HEK293T (cell line): ENCODE measurements around the gene PLCD1.

Source experiments
- CTCF ChIA-PET: fragments of 350-600 bp; formaldehyde crosslinking; extraction: SDS; loops from one replicate; lab custom pipeline; 2021; ENCODE audit warnings: antibody characterized with exemption, inconsistent platforms; lab: Yijun Ruan, JAX
- POLR2A ChIA-PET: fragments of 350-600 bp; formaldehyde crosslinking; extraction: SDS; loops from one replicate; lab custom pipeline; 2020; ENCODE audit warnings: antibody characterized with exemption, inconsistent platforms; lab: Yijun Ruan, JAX
- DNase-seq: peaks from one replicate; pipeline ENCODE4 v3.0.0; 2012; ENCODE audit warnings: mixed read lengths; ENCODE audit errors: extremely low spot score
- ARNT ChIP-seq: fragments of 450-650 bp; IDR thresholded peaks from 2 replicates; pipeline ENCODE4 v1.6.1; 2017; ENCODE audit warnings: mild to moderate bottlenecking
- BHLHE40 ChIP-seq: fragments of 450-650 bp; IDR thresholded peaks from 2 replicates; pipeline ENCODE4 v1.6.1; 2016; ENCODE audit warnings: mild to moderate bottlenecking, moderate library complexity, borderline replicate concordance
- CTBP1 ChIP-seq: fragments of 450-650 bp; IDR thresholded peaks from 2 replicates; pipeline ENCODE4 v1.6.1; 2016; ENCODE audit warnings: borderline replicate concordance
- ELF4 ChIP-seq: fragments of 450-650 bp; IDR thresholded peaks from 2 replicates; pipeline ENCODE4 v1.6.1; 2017; ENCODE audit warnings: antibody characterized with exemption
- FOXA1 ChIP-seq: fragments of 450-650 bp; IDR thresholded peaks from 2 replicates; pipeline ENCODE4 v1.6.1; 2016; ENCODE audit warnings: mild to moderate bottlenecking
- FOXK2 ChIP-seq: fragments of 450-650 bp; IDR thresholded peaks from 2 replicates; pipeline ENCODE4 v1.6.1; 2016; ENCODE audit warnings: mild to moderate bottlenecking
- FOXM1 ChIP-seq: fragments of 450-650 bp; IDR thresholded peaks from 2 replicates; pipeline ENCODE4 v1.6.1; 2017; ENCODE audit warnings: mild to moderate bottlenecking, borderline replicate concordance
- HDGF ChIP-seq: fragments of 450-650 bp; IDR thresholded peaks from 2 replicates; pipeline ENCODE4 v1.6.1; 2017; ENCODE audit warnings: antibody characterized with exemption, borderline replicate concordance
- L3MBTL2 ChIP-seq: fragments of 450-650 bp; conservative IDR thresholded peaks from 2 replicates; pipeline ENCODE4 v1.6.1; 2016; ENCODE audit warnings: mild to moderate bottlenecking
- NFRKB ChIP-seq: fragments of 450-650 bp; IDR thresholded peaks from 2 replicates; pipeline ENCODE4 v1.6.1; 2016; ENCODE audit warnings: mild to moderate bottlenecking, moderate library complexity
- PKNOX1 ChIP-seq: fragments of 450-650 bp; IDR thresholded peaks from 2 replicates; pipeline ENCODE4 v1.6.1; 2016
- SP1 ChIP-seq: fragments of 450-650 bp; IDR thresholded peaks from 2 replicates; pipeline ENCODE4 v1.6.1; 2017
- SUZ12 ChIP-seq: fragments of 450-650 bp; IDR thresholded peaks from 2 replicates; pipeline ENCODE4 v1.6.1; 2016; ENCODE audit warnings: mild to moderate bottlenecking
- TARDBP ChIP-seq: fragments of 450-650 bp; IDR thresholded peaks from 2 replicates; pipeline ENCODE4 v1.6.1; 2016
- ZNF384 ChIP-seq: fragments of 450-650 bp; IDR thresholded peaks from 2 replicates; pipeline ENCODE4 v1.6.1; 2016

Gene PLCD1

GRCh38 chr3:38030126-38031021 lies 932 bp upstream of the PLCD1 start:
- CTCF ChIA-PET, result no interaction called here

GRCh38 chr3:38028621-38029361 lies 651 bp downstream of the PLCD1 start:
- CTCF ChIA-PET, result no interaction called here
- POLR2A ChIA-PET, result interaction anchor here (0.6 kb wide), 1 partner anchor 11 kb away, joined by 3 read pairs; no protein-coding TSS in a partner anchor

More at GRCh38 chr3:38030126-38031021, 932 bp upstream of the PLCD1 start:
- TF ChIP-seq HDGF, result no peak
- no peak for DNase-seq
- POLR2A ChIA-PET, result no interaction called here

GRCh38 chr3:38027466-38028465 lies 1.7 kb downstream of the PLCD1 start:
- ChIA-PET POLR2A (no interaction called here), CTCF (no interaction called here)
- TF ChIP-seq PKNOX1, result no peak
- no peak for TF ChIP-seq FOXM1
- TF ChIP-seq TARDBP, result no peak
- DNase-seq, result no peak

More at GRCh38 chr3:38028621-38029361, 651 bp downstream of the PLCD1 start:
- no peak for TF ChIP-seq CTBP1
- no peak for TF ChIP-seq SUZ12
- TF ChIP-seq L3MBTL2, result no peak
- no peak for TF ChIP-seq FOXA1
- TF ChIP-seq NFRKB, result no peak
- TF ChIP-seq FOXK2, result no peak
- TF ChIP-seq ELF4, result no peak
- TF ChIP-seq SP1, result no peak
- TF ChIP-seq TARDBP, result no peak
- DNase-seq, result no peak

- DNase-seq, result no peak
- POLR2A ChIA-PET, result no interaction called here
- TF ChIP-seq SUZ12 (no peak), PKNOX1 (no peak), L3MBTL2 (no peak), NFRKB (no peak), TARDBP (no peak), SP1 (no peak), FOXA1 (no peak), CTBP1 (no peak), FOXM1 (no peak), ARNT (no peak)
- CTCF ChIA-PET, result no interaction called here
Measured at GRCh38 chr3:38026856-38027255, 2.6 kb downstream of the PLCD1 start.

- DNase-seq, result no peak
- POLR2A ChIA-PET, result no interaction called here
- CTCF ChIA-PET, result interaction anchor here (0.6 kb wide), 1 partner anchor 188 kb away, joined by 3 read pairs; no protein-coding TSS in a partner anchor
- no peak for TF ChIP-seq FOXM1
- TF ChIP-seq FOXA1, result no peak
- no peak for TF ChIP-seq L3MBTL2
- no peak for TF ChIP-seq BHLHE40
- no peak for TF ChIP-seq TARDBP
- TF ChIP-seq HDGF, result no peak
Measured at GRCh38 chr3:38022896-38023709, 6.3 kb downstream of the PLCD1 start.

GRCh38 chr3:38022301-38022700 lies 7.1 kb downstream of the PLCD1 start:
- DNase-seq, result no peak

More at GRCh38 chr3:38022301-38022700, 7.1 kb downstream of the PLCD1 start:
- TF ChIP-seq ZNF384 (no peak), ARNT (no peak)
- ChIA-PET CTCF (no interaction called here), POLR2A (no interaction called here)
